Trophoblast cell (in vitro differentiated cells and primary cell): Measurements from ENCODE around the gene TMEM176A.
"Not testable (repeated sequence)": the region's sequence is repeated elsewhere in the genome, so short reads cannot be mapped to it uniquely, and the experiment has no call there.

ENCODE experiments used
- DNase-seq, 2 donors: peaks; one replicate each; pipeline ENCODE4 v3.0.0-alpha.2; 2016
- H2AFZ ChIP-seq: 2 replicates; pipeline ENCODE4 v1.6.1; 2013; ENCODE audit warnings: low read length, moderate library complexity, mild to moderate bottlenecking; ENCODE audit not compliant: insufficient read depth, poor library complexity
- H2AK5ac ChIP-seq: 2 replicates; pipeline ENCODE4 v1.6.1; 2013; ENCODE audit warnings: mild to moderate bottlenecking, low read length
- H2BK120ac ChIP-seq: 2 replicates; pipeline ENCODE4 v1.6.1; 2013; ENCODE audit warnings: low read length, mild to moderate bottlenecking, moderate library complexity; ENCODE audit not compliant: insufficient read depth, poor library complexity
- H2BK12ac ChIP-seq: 2 replicates; pipeline ENCODE4 v1.6.1; 2013; ENCODE audit warnings: mild to moderate bottlenecking, low read length, moderate library complexity
- H2BK5ac ChIP-seq: 2 replicates; pipeline ENCODE4 v1.6.1; 2013; ENCODE audit warnings: low read length, low read depth, moderate library complexity, mild to moderate bottlenecking; ENCODE audit not compliant: poor library complexity
- H3K14ac ChIP-seq: 2 replicates; pipeline ENCODE4 v1.6.1; 2013; ENCODE audit warnings: mild to moderate bottlenecking, low read length
- H3K18ac ChIP-seq: 2 replicates; pipeline ENCODE4 v1.6.1; 2013; ENCODE audit warnings: mild to moderate bottlenecking, low read length
- H3K23ac ChIP-seq: 2 replicates; pipeline ENCODE4 v1.6.1; 2013; ENCODE audit warnings: low read length
- H3K27ac ChIP-seq: 2 replicates; pipeline ENCODE4 v1.5.1; 2013; ENCODE audit warnings: low read depth, mild to moderate bottlenecking, inconsistent platforms, low read length, moderate library complexity
- H3K27me3 ChIP-seq: 2 replicates; pipeline ENCODE4 v1.6.1; 2013; ENCODE audit warnings: inconsistent platforms, mild to moderate bottlenecking, low read length, moderate library complexity; ENCODE audit not compliant: insufficient read depth
- H3K36me3 ChIP-seq, 2 experiments: 1 replicate in 1 of 2; 2 replicates in 1 of 2; pipeline ENCODE4 v1.6.1; 2013; ENCODE audit warnings: low read length in 2 of 2, mild to moderate bottlenecking in 2 of 2, moderate library complexity in 1 of 2; ENCODE audit not compliant: insufficient read depth in 2 of 2, control insufficient read depth in 1 of 2
- H3K4ac ChIP-seq: 2 replicates; pipeline ENCODE4 v1.6.1; 2013; ENCODE audit warnings: low read depth, mild to moderate bottlenecking, low read length, moderate library complexity
- H3K4me1 ChIP-seq, 2 experiments: 1 replicate in 1 of 2; 2 replicates in 1 of 2; pipeline ENCODE4 v1.6.1; 2013; ENCODE audit warnings: low read length in 2 of 2, mild to moderate bottlenecking in 2 of 2, moderate library complexity in 1 of 2; ENCODE audit not compliant: insufficient read depth in 2 of 2, control insufficient read depth in 1 of 2
- H3K4me2 ChIP-seq: 2 replicates; pipeline ENCODE4 v1.6.1; 2013; ENCODE audit warnings: inconsistent platforms, mild to moderate bottlenecking, low read length, moderate library complexity
- H3K4me3 ChIP-seq: 2 replicates; pipeline ENCODE4 v1.5.1; 2013; ENCODE audit warnings: mild to moderate bottlenecking, low read depth, low read length, inconsistent platforms
- H3K79me1 ChIP-seq: one replicate; pipeline ENCODE4 v1.6.1; 2013; ENCODE audit warnings: low read length
- H3K79me2 ChIP-seq: 2 replicates; pipeline ENCODE4 v1.6.1; 2013; ENCODE audit warnings: low read length, mild to moderate bottlenecking; ENCODE audit not compliant: control insufficient read depth, insufficient read depth, poor library complexity
- H3K9ac ChIP-seq: 2 replicates; pipeline ENCODE4 v1.6.1; 2013; ENCODE audit warnings: mild to moderate bottlenecking, low read length
- H3K9me3 ChIP-seq: 2 replicates; pipeline ENCODE4 v1.6.1; 2013; ENCODE audit warnings: low read depth, mild to moderate bottlenecking, control low read depth, inconsistent platforms, low read length; ENCODE audit not compliant: insufficient read depth
- H4K12ac ChIP-seq: 2 replicates; pipeline ENCODE4 v1.6.1; 2013; ENCODE audit warnings: low read depth, mild to moderate bottlenecking, low read length, moderate library complexity
- H4K8ac ChIP-seq: 2 replicates; pipeline ENCODE4 v1.6.1; 2013; ENCODE audit warnings: low read depth, mild to moderate bottlenecking, low read length, moderate library complexity
- H4K91ac ChIP-seq: one replicate; pipeline ENCODE4 v1.6.1; 2013; ENCODE audit warnings: low read depth, mild to moderate bottlenecking, low read length, moderate library complexity
- WGBS: extraction: QIAGEN DNeasy Blood & Tissue Kit; methylation state at CpG from one replicate; pipeline ENCODE4 v1.1.7; 2013; ENCODE audit warnings: missing lambda C conversion rate; ENCODE audit not compliant: insufficient read length, insufficient coverage; ENCODE audit errors: extremely low coverage; 5-methylcytosine and 5-hydroxymethylcytosine counted together

The TMEM176A gene

GRCh38 chr7:150759479-150759878 lies 41.1 kb upstream of the TMEM176A start:
- H3K23ac ChIP-seq = no peak overlapping the region
- no peak overlapping the region for H2BK120ac ChIP-seq
- H3K4me1 ChIP-seq = no peaks in the 10 kb centered on the region
- H3K18ac ChIP-seq = no peak overlapping the region
- no peak overlapping the region for H3K4me3 ChIP-seq
- no peak overlapping the region for H3K27ac ChIP-seq
- H3K79me2 ChIP-seq = no peaks in the 10 kb centered on the region
- DNase-seq = no peak
- H3K9ac ChIP-seq = no peak overlapping the region
- H3K27me3 ChIP-seq = no peaks in the 10 kb centered on the region
- H3K79me1 ChIP-seq = no peaks in the 10 kb centered on the region
- no peak overlapping the region for H3K14ac ChIP-seq
- H3K4ac ChIP-seq = no peak overlapping the region
- no peak overlapping the region for H4K8ac ChIP-seq
- H2BK12ac ChIP-seq = no peak overlapping the region
- no peak overlapping the region for H2AFZ ChIP-seq
- H4K12ac ChIP-seq = no peak overlapping the region
- WGBS = no CpG with 5 or more reads among the region's 1 CpG
- no peak overlapping the region for H3K4me2 ChIP-seq
- no peak overlapping the region for H4K91ac ChIP-seq
- no peaks in the 10 kb centered on the region for H3K9me3 ChIP-seq
- H3K36me3 ChIP-seq = no peaks in the 10 kb centered on the region
- no peak overlapping the region for H2BK5ac ChIP-seq
- H2AK5ac ChIP-seq = no peak overlapping the region

DNA sequence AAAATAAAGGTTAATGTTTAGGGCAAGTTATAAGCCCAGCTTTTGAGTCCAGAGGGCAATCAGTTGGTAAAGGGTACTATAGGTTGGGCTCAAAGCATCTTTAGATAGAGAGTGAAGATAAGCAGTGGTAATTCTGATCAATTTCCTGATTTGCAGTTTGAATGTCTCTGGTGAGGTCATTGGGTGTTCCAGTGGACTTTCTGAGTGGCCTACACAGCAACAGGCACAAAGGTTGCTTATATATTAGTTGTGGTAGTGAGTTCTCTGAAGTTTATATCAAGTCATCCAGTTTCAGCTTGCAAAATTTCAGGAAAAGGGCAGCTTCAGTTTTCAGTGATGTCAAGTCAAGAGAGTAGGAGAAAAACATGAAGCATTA lies 34.2 kb upstream of the TMEM176A start:
- Histone ChIP-seq H3K4me2 (no peak overlapping the region), H4K12ac (no peak overlapping the region), H2AK5ac (no peak overlapping the region), H2BK5ac (no peak overlapping the region), H3K79me2 (no peaks in the 10 kb centered on the region), H3K9me3 (no peaks in the 10 kb centered on the region), H2AFZ (no peak overlapping the region), H2BK120ac (no peak overlapping the region), H3K4me3 (no peak overlapping the region), H3K4ac (no peak overlapping the region), H3K9ac (no peak overlapping the region), H3K14ac (no peak overlapping the region), H3K4me1 (no peaks in the 10 kb centered on the region), H3K27ac (no peak overlapping the region), H4K91ac (no peak overlapping the region), H3K27me3 (no peaks in the 10 kb centered on the region), H4K8ac (no peak overlapping the region), H3K79me1 (no peaks in the 10 kb centered on the region), H3K23ac (no peak overlapping the region), H3K18ac (no peak overlapping the region), H2BK12ac (no peak overlapping the region), H3K36me3 (no peaks in the 10 kb centered on the region)
- DNase-seq = no peak

GRCh38 chr7:150769768-150770167 lies 30.8 kb upstream of the TMEM176A start:
- no CpG with 5 or more reads among the region's 4 CpGs for WGBS
- Histone ChIP-seq H3K4me2 (no peak overlapping the region), H3K27me3 (no peaks in the 10 kb centered on the region), H4K8ac (no peak overlapping the region), H2AK5ac (no peak overlapping the region), H3K14ac (no peak overlapping the region), H4K91ac (no peak overlapping the region), H3K79me2 (no peaks in the 10 kb centered on the region), H3K4me1 (no peaks in the 10 kb centered on the region), H2BK5ac (no peak overlapping the region), H3K79me1 (no peaks in the 10 kb centered on the region), H2BK120ac (no peak overlapping the region), H3K9me3 (no peaks in the 10 kb centered on the region), H3K23ac (no peak overlapping the region), H2AFZ (no peak overlapping the region), H3K27ac (no peak overlapping the region), H2BK12ac (no peak overlapping the region), H3K9ac (no peak overlapping the region), H3K4ac (no peak overlapping the region), H3K4me3 (no peak overlapping the region), H4K12ac (no peak overlapping the region), H3K18ac (no peak overlapping the region), H3K36me3 (no peaks in the 10 kb centered on the region)
- DNase-seq = no peak

DNA sequence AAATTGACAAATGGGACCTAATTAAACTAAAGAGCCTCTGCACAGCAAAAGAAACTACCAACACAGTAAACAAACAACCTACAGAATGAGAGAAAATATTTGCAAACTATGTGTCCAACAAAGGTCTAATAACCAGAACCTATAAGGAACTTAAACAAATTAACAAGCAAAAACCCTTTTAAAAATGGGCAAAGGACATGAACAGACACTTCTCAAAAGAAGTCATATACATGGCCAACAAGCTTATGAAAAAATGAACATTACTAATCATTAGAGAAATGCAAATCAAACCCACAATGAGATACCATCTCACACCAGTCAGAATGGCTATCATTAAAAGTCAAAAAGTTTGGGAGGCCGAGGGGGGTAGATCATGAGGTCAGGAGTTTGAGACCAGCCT lies 26.4 kb upstream of the TMEM176A start:
- H3K4me2 ChIP-seq, H3K27me3 ChIP-seq, H3K4ac ChIP-seq, H3K79me1 ChIP-seq, H3K9me3 ChIP-seq, H3K9ac ChIP-seq, H4K12ac ChIP-seq, H3K79me2 ChIP-seq, DNase-seq, H2BK120ac ChIP-seq, H4K91ac ChIP-seq, H3K4me3 ChIP-seq, H2AFZ ChIP-seq, H3K14ac ChIP-seq, H2AK5ac ChIP-seq, H3K18ac ChIP-seq, H2BK12ac ChIP-seq, H3K4me1 ChIP-seq, H4K8ac ChIP-seq, H3K36me3 ChIP-seq, H2BK5ac ChIP-seq, H3K27ac ChIP-seq, H3K23ac ChIP-seq: not testable (repeated sequence)
- no CpG with 5 or more reads among the region's 1 CpG for WGBS
